HEK293 (cell line): Measurements from ENCODE around the gene UBE2E1.
A peak's percentile ranks its signal among the peaks of the same experiment; 100 is the strongest.

ENCODE experiments used
- HOXA7 ChIP-seq: sonication (generic); formaldehyde crosslinking; IDR thresholded peaks from 2 replicates; pipeline ENCODE4 v1.8.1; 2022; ENCODE audit warnings: missing genetic modification reagents, borderline replicate concordance
- KLF8 ChIP-seq: fragments of 450-650 bp; formaldehyde crosslinking; IDR thresholded peaks from 2 replicates; pipeline ENCODE4 v1.5.1; 2016; ENCODE audit warnings: missing biosample characterization, missing genetic modification characterization
- MEIS1 ChIP-seq: sonication (generic); formaldehyde crosslinking; IDR thresholded peaks from 2 replicates; pipeline ENCODE4 v1.8.1; 2022; ENCODE audit warnings: missing genetic modification reagents, mild to moderate bottlenecking, borderline replicate concordance
- REPIN1 ChIP-seq: fragments of 450-650 bp; formaldehyde crosslinking; IDR thresholded peaks from 2 replicates; pipeline ENCODE4 v1.5.1; 2017; ENCODE audit warnings: missing biosample characterization, missing genetic modification characterization, low read depth
- SCRT2 ChIP-seq: fragments of 450-650 bp; formaldehyde crosslinking; IDR thresholded peaks from 2 replicates; pipeline ENCODE4 v1.5.1; 2016; ENCODE audit warnings: missing biosample characterization, missing genetic modification characterization
- SP3 ChIP-seq: fragments of 450-650 bp; formaldehyde crosslinking; IDR thresholded peaks from 2 replicates; pipeline ENCODE4 v1.5.1; 2016; ENCODE audit warnings: missing biosample characterization, missing genetic modification characterization
- ZBTB21 ChIP-seq: fragments of 450-650 bp; formaldehyde crosslinking; IDR thresholded peaks from 2 replicates; pipeline ENCODE4 v1.5.1; 2017; ENCODE audit warnings: missing biosample characterization, missing genetic modification characterization
- ZEB2 ChIP-seq: fragments of 450-650 bp; formaldehyde crosslinking; IDR thresholded peaks from 2 replicates; pipeline ENCODE4 v1.5.1; 2016; ENCODE audit warnings: missing biosample characterization, missing genetic modification characterization
- ZNF112 ChIP-seq: fragments of 450-650 bp; formaldehyde crosslinking; IDR thresholded peaks from 2 replicates; pipeline ENCODE4 v1.5.0; 2017; ENCODE audit warnings: missing biosample characterization, missing genetic modification characterization
- ZNF311 ChIP-seq: fragments of 450-650 bp; formaldehyde crosslinking; IDR thresholded peaks from 2 replicates; pipeline ENCODE4 v1.5.1; 2017; ENCODE audit warnings: missing biosample characterization, missing genetic modification characterization, borderline replicate concordance
- ZNF350 ChIP-seq: fragments of 450-650 bp; formaldehyde crosslinking; IDR thresholded peaks from 2 replicates; pipeline ENCODE4 v1.5.0; 2017; ENCODE audit warnings: missing biosample characterization, mild to moderate bottlenecking, missing genetic modification characterization
- ZNF585B ChIP-seq: fragments of 450-650 bp; formaldehyde crosslinking; IDR thresholded peaks from 2 replicates; pipeline ENCODE4 v1.5.1; 2016; ENCODE audit warnings: missing biosample characterization, missing genetic modification characterization
- ZNF596 ChIP-seq: fragments of 450-650 bp; IDR thresholded peaks from 2 replicates; pipeline ENCODE4 v1.5.0; 2018; ENCODE audit warnings: missing biosample characterization, mild to moderate bottlenecking, missing genetic modification characterization, moderate library complexity
- ZNF830 ChIP-seq: fragments of 450-650 bp; IDR thresholded peaks from 2 replicates; pipeline ENCODE4 v1.5.0; 2018; ENCODE audit warnings: missing biosample characterization, missing genetic modification characterization, low read depth, mild to moderate bottlenecking, moderate library complexity
- TF ChIP-seq, protein P1 (sequence below): fragments of 450-650 bp; formaldehyde crosslinking; conservative IDR thresholded peaks from 2 replicates; pipeline ENCODE4 v1.5.1; 2016; ENCODE audit warnings: low read depth, missing biosample characterization, missing genetic modification characterization
- TF ChIP-seq, protein P2 (sequence below): fragments of 450-650 bp; formaldehyde crosslinking; IDR thresholded peaks from 2 replicates; pipeline ENCODE4 v1.5.1; 2016; ENCODE audit warnings: missing biosample characterization, missing genetic modification characterization, borderline replicate concordance
- TF ChIP-seq, protein P3 (sequence below): fragments of 450-650 bp; formaldehyde crosslinking; IDR thresholded peaks from 2 replicates; pipeline ENCODE4 v1.5.1; 2016; ENCODE audit warnings: missing biosample characterization, missing genetic modification characterization
- TF ChIP-seq, protein P4 (sequence below): fragments of 450-650 bp; formaldehyde crosslinking; IDR thresholded peaks from 2 replicates; pipeline ENCODE4 v1.5.1; 2016; ENCODE audit warnings: missing biosample characterization, missing genetic modification characterization, borderline replicate concordance
- TF ChIP-seq, protein P5 (sequence below): fragments of 450-650 bp; formaldehyde crosslinking; IDR thresholded peaks from 2 replicates; pipeline ENCODE4 v1.5.1; 2016; ENCODE audit warnings: missing biosample characterization, missing genetic modification characterization
- TF ChIP-seq, protein P6 (sequence below): fragments of 450-650 bp; formaldehyde crosslinking; IDR thresholded peaks from 2 replicates; pipeline ENCODE4 v1.5.1; 2017; ENCODE audit warnings: missing biosample characterization, missing genetic modification characterization

Gene UBE2E1

DNA sequence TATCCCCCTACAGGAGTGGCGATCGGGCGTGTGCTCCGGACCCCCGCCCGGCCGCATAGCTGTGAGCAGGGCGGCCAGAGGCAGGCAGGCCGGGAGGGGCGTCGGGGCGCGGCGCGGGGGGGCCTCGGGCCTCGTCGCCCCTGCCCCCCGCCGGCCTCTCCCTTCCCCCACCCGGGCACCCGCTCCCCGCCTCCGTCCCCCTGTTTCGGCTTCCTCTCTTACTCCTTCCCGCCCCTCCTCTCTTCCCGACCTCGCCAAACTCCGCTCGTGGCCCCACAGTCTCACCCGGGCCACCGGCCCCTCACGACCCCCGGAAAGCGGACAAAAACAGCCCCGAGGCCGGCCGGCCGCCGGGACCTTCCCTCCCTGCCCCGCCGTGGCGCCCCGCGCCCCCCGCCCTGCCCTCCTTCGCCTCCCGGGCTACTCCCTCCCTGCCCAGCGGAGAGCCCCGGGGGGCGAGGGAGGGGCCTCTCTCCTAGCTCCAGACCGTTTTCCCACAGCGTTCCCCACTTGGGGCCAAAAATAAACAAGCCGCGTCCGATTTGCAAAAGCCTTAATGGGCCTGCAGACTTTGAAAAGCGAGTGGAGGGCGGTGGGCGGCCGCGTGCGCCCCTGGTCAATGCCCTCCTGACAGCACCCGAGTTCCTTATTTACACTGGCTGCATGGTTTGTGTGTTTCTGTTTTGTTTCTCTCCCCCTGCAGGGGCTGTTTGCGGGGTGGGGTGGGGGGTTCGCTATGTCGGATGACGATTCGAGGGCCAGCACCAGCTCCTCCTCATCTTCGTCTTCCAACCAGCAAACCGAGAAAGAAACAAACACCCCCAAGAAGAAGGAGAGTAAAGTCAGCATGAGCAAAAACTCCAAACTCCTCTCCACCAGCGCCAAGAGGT, 1.0 kb downstream of the UBE2E1 start (continued):
- TF ChIP-seq, protein P1, sequence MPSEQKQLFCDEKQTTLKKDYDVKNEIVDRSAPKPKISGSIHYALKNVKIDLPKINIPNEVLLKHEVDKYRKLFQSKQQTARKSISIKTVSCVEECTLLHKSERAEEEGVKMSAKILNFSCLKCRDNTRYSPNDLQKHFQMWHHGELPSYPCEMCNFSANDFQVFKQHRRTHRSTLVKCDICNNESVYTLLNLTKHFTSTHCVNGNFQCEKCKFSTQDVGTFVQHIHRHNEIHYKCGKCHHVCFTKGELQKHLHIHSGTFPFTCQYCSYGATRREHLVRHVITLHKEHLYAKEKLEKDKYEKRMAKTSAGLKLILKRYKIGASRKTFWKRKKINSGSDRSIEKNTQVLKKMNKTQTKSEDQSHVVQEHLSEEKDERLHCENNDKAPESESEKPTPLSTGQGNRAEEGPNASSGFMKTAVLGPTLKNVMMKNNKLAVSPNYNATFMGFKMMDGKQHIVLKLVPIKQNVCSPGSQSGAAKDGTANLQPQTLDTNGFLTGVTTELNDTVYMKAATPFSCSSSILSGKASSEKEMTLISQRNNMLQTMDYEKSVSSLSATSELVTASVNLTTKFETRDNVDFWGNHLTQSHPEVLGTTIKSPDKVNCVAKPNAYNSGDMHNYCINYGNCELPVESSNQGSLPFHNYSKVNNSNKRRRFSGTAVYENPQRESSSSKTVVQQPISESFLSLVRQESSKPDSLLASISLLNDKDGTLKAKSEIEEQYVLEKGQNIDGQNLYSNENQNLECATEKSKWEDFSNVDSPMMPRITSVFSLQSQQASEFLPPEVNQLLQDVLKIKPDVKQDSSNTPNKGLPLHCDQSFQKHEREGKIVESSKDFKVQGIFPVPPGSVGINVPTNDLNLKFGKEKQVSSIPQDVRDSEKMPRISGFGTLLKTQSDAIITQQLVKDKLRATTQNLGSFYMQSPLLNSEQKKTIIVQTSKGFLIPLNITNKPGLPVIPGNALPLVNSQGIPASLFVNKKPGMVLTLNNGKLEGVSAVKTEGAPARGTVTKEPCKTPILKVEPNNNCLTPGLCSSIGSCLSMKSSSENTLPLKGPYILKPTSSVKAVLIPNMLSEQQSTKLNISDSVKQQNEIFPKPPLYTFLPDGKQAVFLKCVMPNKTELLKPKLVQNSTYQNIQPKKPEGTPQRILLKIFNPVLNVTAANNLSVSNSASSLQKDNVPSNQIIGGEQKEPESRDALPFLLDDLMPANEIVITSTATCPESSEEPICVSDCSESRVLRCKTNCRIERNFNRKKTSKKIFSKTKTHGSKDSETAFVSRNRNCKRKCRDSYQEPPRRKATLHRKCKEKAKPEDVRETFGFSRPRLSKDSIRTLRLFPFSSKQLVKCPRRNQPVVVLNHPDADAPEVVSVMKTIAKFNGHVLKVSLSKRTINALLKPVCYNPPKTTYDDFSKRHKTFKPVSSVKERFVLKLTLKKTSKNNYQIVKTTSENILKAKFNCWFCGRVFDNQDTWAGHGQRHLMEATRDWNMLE (tag by site-specific recombination) = no peak
- TF ChIP-seq SCRT2 = no peak
- TF ChIP-seq ZNF350 (tag by site-specific recombination) = no peak
- TF ChIP-seq, protein P2, sequence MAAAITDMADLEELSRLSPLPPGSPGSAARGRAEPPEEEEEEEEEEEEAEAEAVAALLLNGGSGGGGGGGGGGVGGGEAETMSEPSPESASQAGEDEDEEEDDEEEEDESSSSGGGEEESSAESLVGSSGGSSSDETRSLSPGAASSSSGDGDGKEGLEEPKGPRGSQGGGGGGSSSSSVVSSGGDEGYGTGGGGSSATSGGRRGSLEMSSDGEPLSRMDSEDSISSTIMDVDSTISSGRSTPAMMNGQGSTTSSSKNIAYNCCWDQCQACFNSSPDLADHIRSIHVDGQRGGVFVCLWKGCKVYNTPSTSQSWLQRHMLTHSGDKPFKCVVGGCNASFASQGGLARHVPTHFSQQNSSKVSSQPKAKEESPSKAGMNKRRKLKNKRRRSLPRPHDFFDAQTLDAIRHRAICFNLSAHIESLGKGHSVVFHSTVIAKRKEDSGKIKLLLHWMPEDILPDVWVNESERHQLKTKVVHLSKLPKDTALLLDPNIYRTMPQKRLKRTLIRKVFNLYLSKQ (tag by site-specific recombination) = no peak
- TF ChIP-seq, protein P3, sequence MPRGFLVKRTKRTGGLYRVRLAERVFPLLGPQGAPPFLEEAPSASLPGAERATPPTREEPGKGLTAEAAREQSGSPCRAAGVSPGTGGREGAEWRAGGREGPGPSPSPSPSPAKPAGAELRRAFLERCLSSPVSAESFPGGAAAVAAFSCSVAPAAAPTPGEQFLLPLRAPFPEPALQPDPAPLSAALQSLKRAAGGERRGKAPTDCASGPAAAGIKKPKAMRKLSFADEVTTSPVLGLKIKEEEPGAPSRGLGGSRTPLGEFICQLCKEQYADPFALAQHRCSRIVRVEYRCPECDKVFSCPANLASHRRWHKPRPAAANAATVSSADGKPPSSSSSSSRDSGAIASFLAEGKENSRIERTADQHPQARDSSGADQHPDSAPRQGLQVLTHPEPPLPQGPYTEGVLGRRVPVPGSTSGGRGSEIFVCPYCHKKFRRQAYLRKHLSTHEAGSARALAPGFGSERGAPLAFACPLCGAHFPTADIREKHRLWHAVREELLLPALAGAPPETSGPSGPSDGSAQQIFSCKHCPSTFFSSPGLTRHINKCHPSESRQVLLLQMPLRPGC (tag by site-specific recombination) = no peak
- no peak for TF ChIP-seq MEIS1 (CRISPR knock-in tag)
- no peak for TF ChIP-seq ZNF596 (tag by site-specific recombination)
- TF ChIP-seq ZBTB21 (tag by site-specific recombination) = no peak
- peak; percentile 39; the same call in 1 of the 2 replicates for TF ChIP-seq ZEB2 (tag by site-specific recombination)
- TF ChIP-seq SP3 (tag by site-specific recombination) = peak; percentile 60
- TF ChIP-seq HOXA7 (CRISPR knock-in tag) = no peak
- TF ChIP-seq, protein P4, sequence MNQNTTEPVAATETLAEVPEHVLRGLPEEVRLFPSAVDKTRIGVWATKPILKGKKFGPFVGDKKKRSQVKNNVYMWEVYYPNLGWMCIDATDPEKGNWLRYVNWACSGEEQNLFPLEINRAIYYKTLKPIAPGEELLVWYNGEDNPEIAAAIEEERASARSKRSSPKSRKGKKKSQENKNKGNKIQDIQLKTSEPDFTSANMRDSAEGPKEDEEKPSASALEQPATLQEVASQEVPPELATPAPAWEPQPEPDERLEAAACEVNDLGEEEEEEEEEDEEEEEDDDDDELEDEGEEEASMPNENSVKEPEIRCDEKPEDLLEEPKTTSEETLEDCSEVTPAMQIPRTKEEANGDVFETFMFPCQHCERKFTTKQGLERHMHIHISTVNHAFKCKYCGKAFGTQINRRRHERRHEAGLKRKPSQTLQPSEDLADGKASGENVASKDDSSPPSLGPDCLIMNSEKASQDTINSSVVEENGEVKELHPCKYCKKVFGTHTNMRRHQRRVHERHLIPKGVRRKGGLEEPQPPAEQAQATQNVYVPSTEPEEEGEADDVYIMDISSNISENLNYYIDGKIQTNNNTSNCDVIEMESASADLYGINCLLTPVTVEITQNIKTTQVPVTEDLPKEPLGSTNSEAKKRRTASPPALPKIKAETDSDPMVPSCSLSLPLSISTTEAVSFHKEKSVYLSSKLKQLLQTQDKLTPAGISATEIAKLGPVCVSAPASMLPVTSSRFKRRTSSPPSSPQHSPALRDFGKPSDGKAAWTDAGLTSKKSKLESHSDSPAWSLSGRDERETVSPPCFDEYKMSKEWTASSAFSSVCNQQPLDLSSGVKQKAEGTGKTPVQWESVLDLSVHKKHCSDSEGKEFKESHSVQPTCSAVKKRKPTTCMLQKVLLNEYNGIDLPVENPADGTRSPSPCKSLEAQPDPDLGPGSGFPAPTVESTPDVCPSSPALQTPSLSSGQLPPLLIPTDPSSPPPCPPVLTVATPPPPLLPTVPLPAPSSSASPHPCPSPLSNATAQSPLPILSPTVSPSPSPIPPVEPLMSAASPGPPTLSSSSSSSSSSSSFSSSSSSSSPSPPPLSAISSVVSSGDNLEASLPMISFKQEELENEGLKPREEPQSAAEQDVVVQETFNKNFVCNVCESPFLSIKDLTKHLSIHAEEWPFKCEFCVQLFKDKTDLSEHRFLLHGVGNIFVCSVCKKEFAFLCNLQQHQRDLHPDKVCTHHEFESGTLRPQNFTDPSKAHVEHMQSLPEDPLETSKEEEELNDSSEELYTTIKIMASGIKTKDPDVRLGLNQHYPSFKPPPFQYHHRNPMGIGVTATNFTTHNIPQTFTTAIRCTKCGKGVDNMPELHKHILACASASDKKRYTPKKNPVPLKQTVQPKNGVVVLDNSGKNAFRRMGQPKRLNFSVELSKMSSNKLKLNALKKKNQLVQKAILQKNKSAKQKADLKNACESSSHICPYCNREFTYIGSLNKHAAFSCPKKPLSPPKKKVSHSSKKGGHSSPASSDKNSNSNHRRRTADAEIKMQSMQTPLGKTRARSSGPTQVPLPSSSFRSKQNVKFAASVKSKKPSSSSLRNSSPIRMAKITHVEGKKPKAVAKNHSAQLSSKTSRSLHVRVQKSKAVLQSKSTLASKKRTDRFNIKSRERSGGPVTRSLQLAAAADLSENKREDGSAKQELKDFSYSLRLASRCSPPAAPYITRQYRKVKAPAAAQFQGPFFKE (tag by site-specific recombination) = no peak
- peak; percentile 77 for TF ChIP-seq KLF8 (tag by site-specific recombination)
- no peak for TF ChIP-seq REPIN1 (tag by site-specific recombination)
- no peak for TF ChIP-seq ZNF585B (tag by site-specific recombination)
- TF ChIP-seq, protein P5, sequence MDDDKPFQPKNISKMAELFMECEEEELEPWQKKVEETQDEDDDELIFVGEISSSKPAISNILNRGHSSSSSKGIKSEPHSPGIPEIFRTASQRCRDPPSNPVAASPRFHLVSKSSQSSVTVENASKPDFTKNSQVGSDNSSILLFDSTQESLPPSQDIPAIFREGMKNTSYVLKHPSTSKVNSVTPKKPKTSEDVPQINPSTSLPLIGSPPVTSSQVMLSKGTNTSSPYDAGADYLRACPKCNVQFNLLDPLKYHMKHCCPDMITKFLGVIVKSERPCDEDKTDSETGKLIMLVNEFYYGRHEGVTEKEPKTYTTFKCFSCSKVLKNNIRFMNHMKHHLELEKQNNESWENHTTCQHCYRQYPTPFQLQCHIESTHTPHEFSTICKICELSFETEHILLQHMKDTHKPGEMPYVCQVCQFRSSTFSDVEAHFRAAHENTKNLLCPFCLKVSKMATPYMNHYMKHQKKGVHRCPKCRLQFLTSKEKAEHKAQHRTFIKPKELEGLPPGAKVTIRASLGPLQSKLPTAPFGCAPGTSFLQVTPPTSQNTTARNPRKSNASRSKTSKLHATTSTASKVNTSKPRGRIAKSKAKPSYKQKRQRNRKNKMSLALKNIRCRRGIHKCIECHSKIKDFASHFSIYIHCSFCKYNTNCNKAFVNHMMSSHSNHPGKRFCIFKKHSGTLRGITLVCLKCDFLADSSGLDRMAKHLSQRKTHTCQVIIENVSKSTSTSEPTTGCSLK (tag by site-specific recombination) = no peak
- TF ChIP-seq, protein P6, sequence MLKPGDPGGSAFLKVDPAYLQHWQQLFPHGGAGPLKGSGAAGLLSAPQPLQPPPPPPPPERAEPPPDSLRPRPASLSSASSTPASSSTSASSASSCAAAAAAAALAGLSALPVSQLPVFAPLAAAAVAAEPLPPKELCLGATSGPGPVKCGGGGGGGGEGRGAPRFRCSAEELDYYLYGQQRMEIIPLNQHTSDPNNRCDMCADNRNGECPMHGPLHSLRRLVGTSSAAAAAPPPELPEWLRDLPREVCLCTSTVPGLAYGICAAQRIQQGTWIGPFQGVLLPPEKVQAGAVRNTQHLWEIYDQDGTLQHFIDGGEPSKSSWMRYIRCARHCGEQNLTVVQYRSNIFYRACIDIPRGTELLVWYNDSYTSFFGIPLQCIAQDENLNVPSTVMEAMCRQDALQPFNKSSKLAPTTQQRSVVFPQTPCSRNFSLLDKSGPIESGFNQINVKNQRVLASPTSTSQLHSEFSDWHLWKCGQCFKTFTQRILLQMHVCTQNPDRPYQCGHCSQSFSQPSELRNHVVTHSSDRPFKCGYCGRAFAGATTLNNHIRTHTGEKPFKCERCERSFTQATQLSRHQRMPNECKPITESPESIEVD (tag by site-specific recombination) = no peak
- TF ChIP-seq ZNF112 (tag by site-specific recombination) = no peak
- TF ChIP-seq ZNF830 = no peak
- TF ChIP-seq ZNF311 (tag by site-specific recombination) = no peak
